Keratinocyte (primary cell): ENCODE data around the gene HENMT1. TPM values are rescaled to one million over a fixed set of nuclear protein-coding genes. Genes with fewer than 3 reads are reported as not detected.

Source experiments
- DNase-seq: peaks from one replicate; pipeline ENCODE4 v3.0.0-alpha.2; 2011; ENCODE audit warnings: low read depth, missing footprints, low spot score
- FAIRE-seq: peaks from 2 replicates; lab custom pipeline; 2011; peaks lifted over from hg19 to GRCh38; lab: Jason Lieb, UNC
- H2AFZ ChIP-seq: 2 replicates; pipeline ENCODE4 v1.6.0; 2012; ENCODE audit warnings: low read length, control low read depth, inconsistent platforms; ENCODE audit not compliant: control insufficient read depth
- H3K27ac ChIP-seq: 2 replicates; pipeline ENCODE4 v1.5.1; 2011; ENCODE audit warnings: low read length; ENCODE audit not compliant: control insufficient read depth, insufficient read depth
- H3K27me3 ChIP-seq: 3 replicates; pipeline ENCODE4 v1.6.0; 2011; ENCODE audit warnings: low read length; ENCODE audit not compliant: control insufficient read depth, insufficient read depth; ENCODE audit errors: extremely low read depth
- H3K36me3 ChIP-seq, 2 experiments: 2 replicates in 1 of 2; 3 replicates in 1 of 2; pipeline ENCODE4 v1.5.1; 2011; ENCODE audit warnings: low read length in 2 of 2, mild to moderate bottlenecking in 1 of 2; ENCODE audit not compliant: control insufficient read depth in 2 of 2, insufficient read depth in 2 of 2; ENCODE audit errors: extremely low read depth in 1 of 2
- H3K4me1 ChIP-seq: 3 replicates; pipeline ENCODE4 v1.5.1; 2011; ENCODE audit warnings: low read length; ENCODE audit not compliant: control insufficient read depth, insufficient read depth; ENCODE audit errors: extremely low read depth
- H3K4me2 ChIP-seq: 3 replicates; pipeline ENCODE4 v1.6.0; 2011; ENCODE audit warnings: low read depth, low read length; ENCODE audit not compliant: control insufficient read depth, insufficient read depth; ENCODE audit errors: extremely low read depth
- H3K4me3 ChIP-seq, 3 experiments: fragments of 200-600 bp in 1 of 3; sonication (generic) in 1 of 3; 2 replicates in 2 of 3; 3 replicates in 1 of 3; pipeline ENCODE4 v1.5.1; 2011 to 2016; ENCODE audit warnings: low read length in 3 of 3, mild to moderate bottlenecking in 3 of 3, control low read depth in 2 of 3, inconsistent platforms in 1 of 3, low read depth in 1 of 3, mixed read lengths in 1 of 3, mixed run types in 1 of 3, moderate library complexity in 1 of 3; ENCODE audit not compliant: control insufficient read depth in 2 of 3, insufficient read depth in 2 of 3; ENCODE audit errors: extremely low read depth in 1 of 3
- H3K79me2 ChIP-seq: 2 replicates; pipeline ENCODE4 v1.6.0; 2012; ENCODE audit warnings: low read length; ENCODE audit not compliant: control insufficient read depth, insufficient read depth
- H3K9ac ChIP-seq: 3 replicates; pipeline ENCODE4 v1.6.0; 2011; ENCODE audit warnings: low read length; ENCODE audit not compliant: control insufficient read depth, insufficient read depth; ENCODE audit errors: extremely low read depth
- H3K9me1 ChIP-seq: 3 replicates; pipeline ENCODE4 v1.6.0; 2011; ENCODE audit warnings: low read length; ENCODE audit not compliant: control insufficient read depth, insufficient read depth; ENCODE audit errors: extremely low read depth
- H3K9me3 ChIP-seq: 2 replicates; pipeline ENCODE4 v1.5.1; 2012; ENCODE audit warnings: low read depth, low read length; ENCODE audit not compliant: control insufficient read depth
- H4K20me1 ChIP-seq: 3 replicates; pipeline ENCODE4 v1.6.0; 2011; ENCODE audit warnings: low read length; ENCODE audit not compliant: control insufficient read depth, insufficient read depth; ENCODE audit errors: extremely low read depth
- EZH2 ChIP-seq: IDR thresholded peaks from one replicate; pipeline ENCODE4 v1.6.1; 2012; ENCODE audit warnings: inconsistent platforms, mild to moderate bottlenecking, low read length, moderate library complexity
- dilution Hi-C: fragments of 300-500 bp; cut with MboI; formaldehyde crosslinking; loops from one replicate; pipeline ENCODE4 v1.7.0; 2020; ENCODE audit warnings: low sequenced_read_pairs; ENCODE audit not compliant: extremely low pct_ligation_motif_present
- polyA plus RNA-seq, 5 experiments: library from polyadenylated mRNA; depleted of rRNA in 3 of 5; stranded (reverse) in 3 of 5; stranded (forward) in 1 of 5; unstranded in 1 of 5; fragments of >200 nt; gene quantifications; 1 replicate in 1 of 5; 2 replicates in 3 of 5; 3 replicates in 1 of 5; pipeline versions ENCODE4 v1.2.1 to v1.2.3, GENCODE V29; 2011 to 2012; ENCODE audit warnings: missing spikeins in 2 of 5, low read depth in 1 of 5, low replicate concordance in 1 of 5
- TF ChIP-seq, protein P1 (sequence below), 3 experiments: IDR thresholded peaks in 1 of 3; conservative IDR thresholded peaks in 1 of 3; optimal IDR thresholded peaks in 1 of 3; 2 replicates in 2 of 3; 3 replicates in 1 of 3; pipeline versions ENCODE3 to v1.5.1; 2011; ENCODE audit warnings: low read length in 3 of 3, mild to moderate bottlenecking in 3 of 3, moderate library complexity in 2 of 3, control low read depth in 1 of 3, inconsistent platforms in 1 of 3; ENCODE audit not compliant: insufficient read depth in 2 of 3; ENCODE audit errors: extremely low read depth in 1 of 3

HENMT1 gene
- polyA plus RNA-seq, 1 donor (not counting 4 experiments of a cell fraction or from before 2014, with no cell fraction given) = 1.7 TPM

DNA sequence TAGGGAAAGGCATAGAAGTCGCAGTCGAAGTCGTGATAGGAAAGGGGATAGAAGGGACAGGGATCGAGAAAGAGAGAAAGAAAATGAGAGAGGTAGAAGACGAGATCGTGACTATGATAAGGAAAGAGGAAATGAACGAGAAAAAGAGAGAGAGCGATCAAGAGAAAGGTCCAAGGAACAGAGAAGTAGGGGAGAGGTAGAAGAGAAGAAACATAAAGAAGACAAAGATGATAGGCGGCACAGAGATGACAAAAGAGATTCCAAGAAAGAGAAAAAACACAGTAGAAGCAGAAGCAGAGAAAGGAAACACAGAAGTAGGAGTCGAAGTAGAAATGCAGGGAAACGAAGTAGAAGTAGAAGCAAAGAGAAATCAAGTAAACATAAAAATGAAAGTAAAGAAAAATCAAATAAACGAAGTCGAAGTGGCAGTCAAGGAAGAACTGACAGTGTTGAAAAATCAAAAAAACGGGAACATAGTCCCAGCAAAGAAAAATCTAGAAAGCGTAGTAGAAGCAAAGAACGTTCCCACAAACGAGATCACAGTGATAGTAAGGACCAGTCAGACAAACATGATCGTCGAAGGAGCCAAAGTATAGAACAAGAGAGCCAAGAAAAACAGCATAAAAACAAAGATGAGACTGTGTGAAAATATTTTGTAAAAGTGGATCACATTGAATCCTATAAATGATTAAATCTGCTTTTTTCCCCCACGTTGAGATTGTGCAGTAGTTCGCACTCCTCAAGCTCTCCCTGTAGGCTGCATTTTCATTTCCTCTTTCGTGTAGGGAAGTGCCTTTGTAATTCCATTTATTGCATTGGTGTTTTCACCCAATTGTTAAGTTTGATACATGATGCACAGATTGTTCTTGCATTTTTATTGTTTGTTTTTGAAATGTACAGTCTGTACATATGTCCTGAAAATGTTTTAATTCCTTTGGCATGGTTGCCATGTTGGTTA is 38.8 kb upstream of the HENMT1 start:
- no peak overlapping the region for H3K4me2 ChIP-seq
- TF ChIP-seq, protein P1, sequence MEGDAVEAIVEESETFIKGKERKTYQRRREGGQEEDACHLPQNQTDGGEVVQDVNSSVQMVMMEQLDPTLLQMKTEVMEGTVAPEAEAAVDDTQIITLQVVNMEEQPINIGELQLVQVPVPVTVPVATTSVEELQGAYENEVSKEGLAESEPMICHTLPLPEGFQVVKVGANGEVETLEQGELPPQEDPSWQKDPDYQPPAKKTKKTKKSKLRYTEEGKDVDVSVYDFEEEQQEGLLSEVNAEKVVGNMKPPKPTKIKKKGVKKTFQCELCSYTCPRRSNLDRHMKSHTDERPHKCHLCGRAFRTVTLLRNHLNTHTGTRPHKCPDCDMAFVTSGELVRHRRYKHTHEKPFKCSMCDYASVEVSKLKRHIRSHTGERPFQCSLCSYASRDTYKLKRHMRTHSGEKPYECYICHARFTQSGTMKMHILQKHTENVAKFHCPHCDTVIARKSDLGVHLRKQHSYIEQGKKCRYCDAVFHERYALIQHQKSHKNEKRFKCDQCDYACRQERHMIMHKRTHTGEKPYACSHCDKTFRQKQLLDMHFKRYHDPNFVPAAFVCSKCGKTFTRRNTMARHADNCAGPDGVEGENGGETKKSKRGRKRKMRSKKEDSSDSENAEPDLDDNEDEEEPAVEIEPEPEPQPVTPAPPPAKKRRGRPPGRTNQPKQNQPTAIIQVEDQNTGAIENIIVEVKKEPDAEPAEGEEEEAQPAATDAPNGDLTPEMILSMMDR (optimal IDR thresholded peaks at IDR 0.05 in 1 of 3, IDR thresholded peaks at IDR 0.05 in 1 of 3, conservative IDR thresholded peaks at IDR 0.05 in 1 of 3; ENCODE audit: extremely low read depth in 1 of 3, insufficient read depth in 2 of 3, low read length in 3 of 3) = no peak
- no peak for TF ChIP-seq EZH2
- H3K4me1 ChIP-seq = peaks cover 11% of the 10 kb centered on the region
- dilution Hi-C loops = no loop called here
- H3K79me2 ChIP-seq = peaks cover 28% of the 10 kb centered on the region
- H3K9me3 ChIP-seq = no peaks in the 10 kb centered on the region
- H3K9me1 ChIP-seq = no peaks in the 10 kb centered on the region
- no peaks in the 10 kb centered on the region for H3K27me3 ChIP-seq
- H2AFZ ChIP-seq = no peak overlapping the region
- FAIRE-seq = no peak
- peaks cover 10% of the 10 kb centered on the region for H4K20me1 ChIP-seq
- DNase-seq = no peak
- no peak overlapping the region for H3K9ac ChIP-seq
- H3K4me3 ChIP-seq = no peak overlapping the region
- no peak overlapping the region for H3K27ac ChIP-seq
- peaks cover 16 to 33% of the 10 kb centered on the region in 2 experiments for H3K36me3 ChIP-seq

DNA sequence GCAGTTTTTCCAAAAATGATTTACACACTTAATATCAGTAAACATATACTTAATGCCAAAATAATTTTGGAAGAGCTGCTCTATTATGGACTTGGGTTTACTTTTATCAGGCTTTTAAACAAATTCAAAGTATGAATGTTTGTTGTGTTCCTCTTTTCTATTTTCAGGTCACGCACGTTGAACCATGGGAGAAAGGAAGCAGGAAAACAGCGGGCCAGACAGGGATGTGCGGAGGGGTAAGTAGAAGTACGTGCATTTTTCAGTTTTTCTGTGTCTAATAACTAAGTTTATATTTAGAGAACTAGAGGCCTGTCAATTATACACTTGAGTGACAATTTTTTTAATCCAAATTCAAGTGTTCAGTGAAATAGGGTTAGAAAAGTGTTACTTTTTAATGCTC is 34.6 kb upstream of the HENMT1 start:
- dilution Hi-C loops = no loop called here
- H3K27me3 ChIP-seq = no peaks in the 10 kb centered on the region
- no peak for FAIRE-seq

More for the DNA sequence above, 34.6 kb upstream of the HENMT1 start:
- Histone ChIP-seq H3K79me2 (peaks cover 66% of the 10 kb centered on the region), H3K9me1 (no peaks in the 10 kb centered on the region), H3K36me3 (peaks cover 15 to 37% of the 10 kb centered on the region in 2 experiments), H2AFZ (no peak overlapping the region), H3K4me2 (no peak overlapping the region), H3K4me3 (no peak overlapping the region), H3K9ac (no peak overlapping the region), H3K4me1 (peaks cover 18% of the 10 kb centered on the region), H3K9me3 (no peaks in the 10 kb centered on the region), H4K20me1 (peaks cover 20% of the 10 kb centered on the region), H3K27ac (no peak overlapping the region)
- no peak for DNase-seq
- TF ChIP-seq, protein P1 (optimal IDR thresholded peaks at IDR 0.05 in 1 of 3, IDR thresholded peaks at IDR 0.05 in 1 of 3, conservative IDR thresholded peaks at IDR 0.05 in 1 of 3; ENCODE audit: extremely low read depth in 1 of 3, insufficient read depth in 2 of 3, low read length in 3 of 3) = no peak
- no peak for TF ChIP-seq EZH2
